GM13977 (cell line): Measurements from ENCODE around the gene CRADD.
"Not testable (repeated sequence)": the region's sequence is repeated elsewhere in the genome, so short reads cannot be mapped to it uniquely, and the experiment has no call there.

Source experiments
- DNase-seq: peaks from one replicate; pipeline ENCODE4 v3.0.0; 2012; ENCODE audit warnings: low spot score
- CTCF ChIP-seq: IDR thresholded peaks from 2 replicates; pipeline ENCODE4 v1.5.1; 2012; ENCODE audit warnings: mild to moderate bottlenecking, control low read depth; ENCODE audit not compliant: insufficient read depth; ENCODE audit errors: extremely low read depth, missing control alignments
- in situ Hi-C: fragments of 300-500 bp; cut with MboI; formaldehyde crosslinking; loops from one replicate; pipeline ENCODE4 v1.12.0; 2022; ENCODE audit warnings: low sequenced_read_pairs, low pct_unique_long_range_greater_than_20kb, mixed read lengths, inconsistent platforms; ENCODE audit not compliant: unreplicated experiment

The CRADD gene

GRCh38 chr12:93748672-93749383, 71.7 kb downstream of the CRADD start:
- in situ Hi-C loops: no loop called here
- no peak for DNase-seq
- no peak for TF ChIP-seq CTCF

- no peak for TF ChIP-seq CTCF
- no peak for DNase-seq
- in situ Hi-C loops: no loop called here
These were observed 72.3 kb downstream of the CRADD start for GRCh38 chr12:93749515-93749914.

DNA sequence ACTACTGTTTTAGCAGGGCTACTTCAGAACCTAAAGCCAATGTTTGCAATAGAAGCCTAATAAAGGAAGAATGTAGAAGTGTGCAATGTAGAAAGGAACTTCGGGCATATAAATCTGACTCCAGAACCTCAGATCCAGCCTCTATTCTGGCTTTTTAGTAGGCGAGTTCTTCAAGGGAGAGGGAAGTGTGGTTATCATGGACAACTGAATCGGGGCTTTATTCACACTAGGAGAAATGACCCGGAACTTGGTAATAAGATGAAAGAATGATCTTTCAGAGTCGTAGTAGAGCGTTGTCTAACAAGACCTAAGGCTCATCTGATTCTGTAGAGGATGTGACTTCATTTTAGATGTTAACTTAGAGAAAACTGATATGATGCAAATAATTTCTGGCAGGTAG, 72.9 kb downstream of the CRADD start:
- TF ChIP-seq CTCF: no peak
- in situ Hi-C loops: loop anchor here (25.0 kb wide), 1 partner anchor 337 kb away; no protein-coding TSS in a partner anchor
- DNase-seq: no peak

DNA sequence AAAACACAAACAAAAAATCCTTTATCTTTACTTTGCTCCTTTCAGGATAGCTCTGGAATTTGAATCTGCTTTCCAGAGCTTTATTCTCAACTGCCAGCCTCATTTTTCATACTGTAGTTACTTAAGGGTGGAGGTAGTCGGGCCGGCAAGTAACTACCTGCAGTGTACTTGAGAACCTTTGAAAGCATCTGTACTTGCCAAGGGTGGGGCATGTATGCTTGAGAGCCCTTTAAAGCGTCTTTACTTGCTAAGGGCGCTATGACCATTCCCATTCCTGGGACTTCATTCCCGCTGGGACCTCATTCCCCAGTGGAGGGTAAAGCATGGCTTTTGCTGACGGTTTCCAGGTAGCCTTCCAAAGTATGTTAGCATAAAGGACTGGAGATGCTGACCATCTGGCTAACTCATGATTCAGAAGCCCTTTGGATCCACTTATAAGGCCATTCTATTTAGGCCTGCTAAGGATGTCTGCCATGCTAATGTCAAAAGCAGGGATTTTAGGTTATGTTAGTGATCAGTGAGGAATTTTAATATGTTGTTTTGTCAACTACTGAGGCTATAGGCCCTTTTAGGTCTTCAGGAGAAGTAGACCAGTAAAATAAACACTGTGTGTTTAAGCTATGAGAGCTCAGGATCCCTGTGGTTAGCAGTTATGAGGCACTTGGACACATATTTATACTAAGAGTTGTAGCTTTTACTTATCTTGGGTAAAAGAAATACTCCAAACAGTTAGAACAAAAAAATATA, 74.9 kb downstream of the CRADD start:
- in situ Hi-C loops: loop anchor here (25.0 kb wide), 1 partner anchor 335 kb away; no protein-coding TSS in a partner anchor
- TF ChIP-seq CTCF: no peak
- no peak for DNase-seq

DNA sequence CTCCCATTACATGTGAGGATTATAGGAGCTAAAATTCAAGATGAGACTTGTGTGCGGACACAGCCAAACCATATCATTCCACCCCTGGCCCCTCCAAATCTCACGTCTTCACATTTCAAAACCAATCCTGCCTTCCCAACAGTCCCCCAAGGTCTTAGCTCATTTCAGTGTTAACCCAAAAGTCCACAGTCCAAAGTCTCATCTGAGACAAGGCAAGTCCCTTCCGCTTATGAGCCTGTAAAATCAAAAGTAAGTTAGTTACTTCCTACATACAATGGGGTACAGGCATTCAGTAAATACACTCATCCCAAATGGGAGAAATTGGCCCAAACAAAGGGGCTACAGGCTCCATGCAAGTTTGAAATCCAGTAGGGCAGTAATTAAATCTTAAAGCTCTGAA, 76.1 kb downstream of the CRADD start:
- TF ChIP-seq CTCF: no peak
- in situ Hi-C loops: loop anchor here (25.0 kb wide), 1 partner anchor 334 kb away; no protein-coding TSS in a partner anchor
- no peak for DNase-seq

- no peak for TF ChIP-seq CTCF
- in situ Hi-C loops: loop anchor here (25.0 kb wide), 1 partner anchor 333 kb away; no protein-coding TSS in a partner anchor
- no peak for DNase-seq
These were observed 76.8 kb downstream of the CRADD start for GRCh38 chr12:93753838-93754429.

DNA sequence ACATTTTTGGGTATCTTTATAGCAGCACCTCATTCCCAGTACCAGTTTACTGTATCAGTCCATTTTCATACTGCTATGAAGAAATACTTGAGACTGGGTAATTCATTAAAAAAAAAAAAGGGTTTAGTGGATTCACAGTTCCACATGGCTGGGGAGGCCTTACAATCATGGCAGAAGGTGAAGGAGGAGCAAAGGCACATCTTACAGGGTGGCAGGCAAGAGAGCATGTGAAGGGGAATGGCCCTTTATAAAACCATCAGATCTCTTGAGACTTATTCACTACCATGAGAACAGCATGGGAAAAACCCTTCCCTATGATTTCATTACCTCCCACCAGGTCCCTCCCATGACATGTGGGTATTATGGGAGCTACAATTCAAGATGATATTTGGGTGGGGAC, 77.7 kb downstream of the CRADD start:
- in situ Hi-C loops: loop anchor here (25.0 kb wide), 1 partner anchor 332 kb away; no protein-coding TSS in a partner anchor
- not testable (repeated sequence) for DNase-seq
